ENCODE measurements around the gene PBRM1. TPM values are rescaled to one million over a fixed set of nuclear protein-coding genes. Genes with fewer than 3 reads are reported as not detected.

Gene PBRM1
- total RNA-seq, 1 donor from 2014 or later = 67.1 TPM

DNA sequence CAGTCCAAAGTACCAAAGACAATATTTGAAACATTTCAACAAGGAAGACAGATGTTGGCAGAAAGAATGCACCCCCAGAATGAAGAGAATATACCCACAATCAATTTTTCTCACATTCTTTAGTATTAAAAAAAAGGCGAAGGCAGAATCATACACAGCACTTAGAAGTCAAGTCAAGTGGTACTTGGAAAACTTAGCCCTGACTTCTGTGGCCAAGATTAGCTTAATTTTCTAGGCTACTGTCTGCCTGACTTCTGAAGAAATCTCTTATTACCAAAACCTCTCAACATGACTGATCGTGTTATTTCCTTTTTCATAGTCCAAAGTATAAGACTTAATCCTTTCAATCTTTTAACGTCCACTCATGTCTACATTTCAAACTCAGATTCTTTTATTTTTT is 60.7 kb downstream of the PBRM1 start:
- H3K27ac ChIP-seq = no peak overlapping the region
- TF ChIP-seq, protein P1, sequence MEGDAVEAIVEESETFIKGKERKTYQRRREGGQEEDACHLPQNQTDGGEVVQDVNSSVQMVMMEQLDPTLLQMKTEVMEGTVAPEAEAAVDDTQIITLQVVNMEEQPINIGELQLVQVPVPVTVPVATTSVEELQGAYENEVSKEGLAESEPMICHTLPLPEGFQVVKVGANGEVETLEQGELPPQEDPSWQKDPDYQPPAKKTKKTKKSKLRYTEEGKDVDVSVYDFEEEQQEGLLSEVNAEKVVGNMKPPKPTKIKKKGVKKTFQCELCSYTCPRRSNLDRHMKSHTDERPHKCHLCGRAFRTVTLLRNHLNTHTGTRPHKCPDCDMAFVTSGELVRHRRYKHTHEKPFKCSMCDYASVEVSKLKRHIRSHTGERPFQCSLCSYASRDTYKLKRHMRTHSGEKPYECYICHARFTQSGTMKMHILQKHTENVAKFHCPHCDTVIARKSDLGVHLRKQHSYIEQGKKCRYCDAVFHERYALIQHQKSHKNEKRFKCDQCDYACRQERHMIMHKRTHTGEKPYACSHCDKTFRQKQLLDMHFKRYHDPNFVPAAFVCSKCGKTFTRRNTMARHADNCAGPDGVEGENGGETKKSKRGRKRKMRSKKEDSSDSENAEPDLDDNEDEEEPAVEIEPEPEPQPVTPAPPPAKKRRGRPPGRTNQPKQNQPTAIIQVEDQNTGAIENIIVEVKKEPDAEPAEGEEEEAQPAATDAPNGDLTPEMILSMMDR (IDR thresholded peaks at IDR 0.05) = no peak
- peak; percentile 28 for ATAC-seq
- no peaks in the 10 kb centered on the region for H3K4me1 ChIP-seq
- H3K4me3 ChIP-seq = no peak overlapping the region
- no peaks in the 10 kb centered on the region for H3K9me3 ChIP-seq
- intact Hi-C loops (cut with DNase I) = no loop called here
- DNase-seq = no peak
- peaks cover 72% of the 10 kb centered on the region for H3K36me3 ChIP-seq
- H3K27me3 ChIP-seq = no peaks in the 10 kb centered on the region

DNA sequence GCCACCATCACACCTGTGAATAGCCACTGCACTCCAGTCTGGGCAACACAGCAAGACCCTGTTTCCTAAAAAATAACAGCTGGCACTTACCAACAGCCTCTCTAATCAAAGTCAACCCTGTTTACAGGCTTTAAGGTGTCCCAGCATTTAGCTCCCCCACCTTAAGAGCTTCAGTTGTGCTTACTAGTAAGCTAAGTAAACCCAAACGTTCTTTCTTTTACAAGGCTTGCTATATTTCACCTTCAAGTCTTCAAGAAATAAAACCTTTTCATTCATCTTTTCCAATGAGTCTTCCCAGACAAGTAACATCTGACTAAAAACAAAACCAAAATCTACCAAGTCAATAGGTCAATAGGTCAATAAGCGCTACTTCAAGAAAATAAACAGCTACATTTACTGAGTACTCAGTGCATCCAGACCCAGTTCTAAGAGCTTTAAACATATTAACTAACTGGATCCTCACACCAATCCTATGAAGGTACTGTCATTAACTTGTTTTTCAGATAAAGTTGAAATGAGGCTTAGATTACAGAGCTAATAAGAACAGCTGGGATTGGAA is 62.4 kb downstream of the PBRM1 start:
- intact Hi-C loops (cut with DNase I) = no loop called here
- no peak overlapping the region for H3K27ac ChIP-seq
- H3K9me3 ChIP-seq = no peaks in the 10 kb centered on the region
- H3K36me3 ChIP-seq = peaks cover 77% of the 10 kb centered on the region
- DNase-seq (no peak), ATAC-seq (no peak)
- H3K4me1 ChIP-seq = no peaks in the 10 kb centered on the region
- no peak overlapping the region for H3K4me3 ChIP-seq
- TF ChIP-seq, protein P1 (IDR thresholded peaks at IDR 0.05) = no peak
- no peaks in the 10 kb centered on the region for H3K27me3 ChIP-seq

GRCh38 chr3:52620580-52620979 is 65.1 kb downstream of the PBRM1 start:
- peaks cover 79% of the 10 kb centered on the region for H3K36me3 ChIP-seq
- H3K4me1 ChIP-seq = no peaks in the 10 kb centered on the region
- H3K4me3 ChIP-seq = no peak overlapping the region
- intact Hi-C loops (cut with DNase I) = no loop called here
- TF ChIP-seq, protein P1 (IDR thresholded peaks at IDR 0.05) = no peak
- H3K27ac ChIP-seq = no peak overlapping the region
- H3K27me3 ChIP-seq = no peaks in the 10 kb centered on the region
- no peaks in the 10 kb centered on the region for H3K9me3 ChIP-seq
- no peak for DNase-seq
- no peak for ATAC-seq

DNA sequence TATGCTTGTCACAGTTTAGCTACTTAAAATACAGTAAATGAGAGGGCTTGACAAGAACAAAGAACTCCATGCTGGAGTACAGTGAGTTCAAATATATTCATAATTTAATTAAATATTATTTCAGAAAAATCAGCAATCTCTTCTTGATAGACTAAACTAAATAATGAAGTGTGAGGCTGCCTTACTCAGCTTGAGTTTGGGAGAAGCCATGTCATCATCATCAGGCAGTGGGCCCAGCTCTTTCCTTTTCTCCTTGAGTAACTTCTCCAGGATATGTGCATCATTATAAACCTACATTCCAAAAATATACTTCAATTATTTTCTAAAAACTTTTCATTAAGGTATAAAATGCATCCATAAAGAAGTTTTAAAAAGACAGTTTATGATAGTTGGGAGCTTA is 70.5 kb downstream of the PBRM1 start:
- DNase-seq (no peak), ATAC-seq (no peak)
- peaks cover 89% of the 10 kb centered on the region for H3K36me3 ChIP-seq
- H3K27ac ChIP-seq = no peak overlapping the region
- H3K4me1 ChIP-seq = no peaks in the 10 kb centered on the region
- intact Hi-C loops (cut with DNase I) = no loop called here
- no peaks in the 10 kb centered on the region for H3K27me3 ChIP-seq
- no peak overlapping the region for H3K4me3 ChIP-seq
- TF ChIP-seq, protein P1 (IDR thresholded peaks at IDR 0.05) = no peak
- no peaks in the 10 kb centered on the region for H3K9me3 ChIP-seq

DNA sequence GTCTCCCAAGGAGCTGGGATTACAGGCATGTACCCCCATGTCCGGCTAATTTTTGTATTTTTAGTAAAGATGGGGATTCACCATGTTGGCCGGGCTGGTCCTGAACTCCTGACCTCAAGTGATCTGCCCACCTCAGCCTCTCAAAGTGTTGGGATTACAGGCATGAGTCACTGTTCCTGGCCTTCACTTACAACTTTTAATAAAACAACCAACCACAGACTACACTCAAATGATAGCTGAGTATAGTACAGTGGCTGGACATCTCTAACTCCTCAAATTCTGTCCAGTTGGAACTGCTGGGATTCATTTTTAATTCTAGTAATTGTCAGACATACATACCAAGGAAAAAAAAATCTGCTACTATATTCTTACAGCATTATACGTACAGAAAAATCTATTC is 71.0 kb downstream of the PBRM1 start:
- no peaks in the 10 kb centered on the region for H3K27me3 ChIP-seq
- H3K9me3 ChIP-seq = no peaks in the 10 kb centered on the region
- TF ChIP-seq, protein P1 (IDR thresholded peaks at IDR 0.05) = no peak
- DNase-seq (no peak), ATAC-seq (no peak)
- no peaks in the 10 kb centered on the region for H3K4me1 ChIP-seq
- no peak overlapping the region for H3K27ac ChIP-seq
- peaks cover 89% of the 10 kb centered on the region for H3K36me3 ChIP-seq
- no peak overlapping the region for H3K4me3 ChIP-seq
- intact Hi-C loops (cut with DNase I) = no loop called here

DNA sequence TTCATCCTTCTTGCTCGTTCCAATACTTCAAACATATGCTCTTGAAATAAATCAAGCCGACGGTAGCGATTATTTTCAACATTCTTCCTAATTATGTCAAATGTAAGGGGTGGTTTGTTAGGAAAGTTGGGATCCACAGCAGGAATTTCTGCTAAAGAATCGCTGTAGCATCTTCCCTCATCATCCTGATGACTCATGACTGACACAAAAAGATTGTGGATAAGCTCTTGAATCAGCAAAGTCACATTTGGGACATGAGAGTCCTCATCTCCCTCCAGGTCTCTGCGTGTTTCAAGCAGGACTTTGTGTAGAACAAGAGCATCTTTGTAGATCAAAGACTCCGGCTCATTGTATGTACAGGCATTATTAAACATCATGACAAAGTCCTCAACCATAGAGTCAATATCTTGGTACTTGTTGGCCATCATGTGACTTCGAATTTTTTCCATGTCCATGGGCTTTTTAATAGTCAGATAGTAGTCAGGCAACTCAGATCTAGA is 76.3 kb downstream of the PBRM1 start:
- Histone ChIP-seq H3K27me3 (no peaks in the 10 kb centered on the region), H3K4me3 (no peak overlapping the region), H3K36me3 (peaks cover 83% of the 10 kb centered on the region), H3K27ac (no peak overlapping the region), H3K9me3 (no peaks in the 10 kb centered on the region), H3K4me1 (peaks cover 5% of the 10 kb centered on the region)
- TF ChIP-seq, protein P1 (IDR thresholded peaks at IDR 0.05) = no peak
- DNase-seq (no peak), ATAC-seq (no peak)
- intact Hi-C loops (cut with DNase I) = no loop called here

Data from upper lobe of right lung (tissue), 1 donor.